Astrocyte of the spinal cord (primary cell): ENCODE data around the gene ZBTB21.

Experiments
- DNase-seq: peaks from one replicate; pipeline ENCODE4 v3.0.0; 2011; ENCODE audit warnings: low read depth, low spot score
- H3K4me3 ChIP-seq: 2 replicates; pipeline ENCODE4 v1.5.1; 2011; ENCODE audit warnings: low read depth, mild to moderate bottlenecking, low read length, moderate library complexity
- CTCF ChIP-seq: IDR thresholded peaks from 2 replicates; pipeline ENCODE4 v1.5.1; 2012; ENCODE audit warnings: low read depth, mild to moderate bottlenecking, low read length, inconsistent platforms
- in situ Hi-C: cut with HindIII; loops from 2 replicates; pipeline ENCODE4 v1.10.0; 2017; ENCODE audit warnings: low sequenced_read_pairs

Gene ZBTB21

GRCh38 chr21:42037516-42037915 is 27.4 kb upstream of the ZBTB21 start:
- TF ChIP-seq CTCF: no peak

GRCh38 chr21:42036313-42036712 is 26.2 kb upstream of the ZBTB21 start:
- DNase-seq: no peak
- H3K4me3 ChIP-seq: no peak overlapping the region
- TF ChIP-seq CTCF: no peak
- in situ Hi-C loops: no loop called here

More at GRCh38 chr21:42037516-42037915, 27.4 kb upstream of the ZBTB21 start:
- in situ Hi-C loops: no loop called here
- DNase-seq: no peak
- H3K4me3 ChIP-seq: no peak overlapping the region

GRCh38 chr21:42032968-42033367 is 22.8 kb upstream of the ZBTB21 start:
- no peak for DNase-seq
- in situ Hi-C loops: no loop called here
- TF ChIP-seq CTCF: no peak
- no peak overlapping the region for H3K4me3 ChIP-seq

GRCh38 chr21:42032266-42032665 is 22.1 kb upstream of the ZBTB21 start:
- in situ Hi-C loops: no loop called here
- no peak overlapping the region for H3K4me3 ChIP-seq
- TF ChIP-seq CTCF: no peak
- DNase-seq: no peak

GRCh38 chr21:42031816-42032215 is 21.7 kb upstream of the ZBTB21 start:
- no peak for DNase-seq
- TF ChIP-seq CTCF: no peak
- no peak overlapping the region for H3K4me3 ChIP-seq
- in situ Hi-C loops: no loop called here

- TF ChIP-seq CTCF: no peak
- no peak overlapping the region for H3K4me3 ChIP-seq
- DNase-seq: no peak
- in situ Hi-C loops: no loop called here
Observed at GRCh38 chr21:42031241-42031640, 21.1 kb upstream of the ZBTB21 start.

- H3K4me3 ChIP-seq: no peak overlapping the region
- in situ Hi-C loops: no loop called here
- TF ChIP-seq CTCF: no peak
- DNase-seq: no peak
Observed at GRCh38 chr21:42030311-42030710, 20.2 kb upstream of the ZBTB21 start.
